Esophagus muscularis mucosa (tissue), 4 donors: ENCODE data around the gene PDZRN3.

Experiments
- CTCF ChIP-seq, 3 experiments: fragments of 200-600 bp in 2 of 3; fragments of 450-650 bp in 1 of 3; sonication (generic) in 2 of 3; IDR thresholded peaks; one replicate each; pipeline ENCODE4 v1.5.1; 2017 to 2019; ENCODE audit warnings: antibody characterized with exemption in 3 of 3, mild to moderate bottlenecking in 2 of 3, moderate library complexity in 1 of 3
- EP300 ChIP-seq: sonication (generic); formaldehyde crosslinking; IDR thresholded peaks from one replicate; pipeline ENCODE4 v1.6.1; 2017; ENCODE audit warnings: antibody characterized with exemption
- POLR2A ChIP-seq: fragments of 450-650 bp; IDR thresholded peaks from one replicate; pipeline ENCODE4 v1.6.1; 2017; ENCODE audit warnings: antibody characterized with exemption, moderate library complexity, mild to moderate bottlenecking, low read depth
- POLR2AphosphoS5 ChIP-seq, 2 donors: sonication (generic); formaldehyde crosslinking; IDR thresholded peaks; one replicate each; pipeline ENCODE4 v1.6.1; 2017; ENCODE audit warnings: antibody characterized with exemption in 2 of 2

- no peak for TF ChIP-seq CTCF (IDR thresholded peaks at IDR 0.05)
- no peak for TF ChIP-seq POLR2A
- TF ChIP-seq POLR2AphosphoS5 (IDR thresholded peaks at IDR 0.05), result no peak
- TF ChIP-seq EP300, result no peak
These were observed 181.9 kb downstream of the PDZRN3 start for GRCh38 chr3:73442886-73443285.
